Peyer's patch (tissue), 4 donors: ENCODE data around the gene MAEL. TPM values are rescaled to one million over a fixed set of nuclear protein-coding genes. Genes with fewer than 3 reads are reported as not detected.

Source experiments
- DNase-seq, 3 donors: peaks; one replicate each; pipeline ENCODE4 v3.0.0-alpha.2; 2017 to 2019
- H3K27ac ChIP-seq, 4 donors: fragments of 200-600 bp; sonication (generic); one replicate each; pipeline ENCODE4 v1.5.1; 2016 to 2019
- H3K27me3 ChIP-seq, 2 donors: fragments of 200-600 bp; sonication (generic); one replicate each; pipeline ENCODE4 v1.5.1; 2019
- H3K36me3 ChIP-seq, 3 donors: fragments of 200-600 bp; sonication (generic); one replicate each; pipeline ENCODE4 v1.5.1; 2016 to 2019
- H3K4me1 ChIP-seq, 4 donors: fragments of 200-600 bp; sonication (generic); one replicate each; pipeline ENCODE4 v1.5.1; 2016 to 2019
- H3K4me3 ChIP-seq, 4 donors: fragments of 200-600 bp; sonication (generic); 1 replicate in 3 of 4; 2 replicates in 1 of 4; pipeline ENCODE4 v1.5.1; 2016 to 2019; ENCODE audit warnings: mild to moderate bottlenecking in 1 of 4
- H3K9me3 ChIP-seq, 4 donors: fragments of 200-600 bp; sonication (generic); one replicate each; pipeline ENCODE4 v1.5.1; 2016 to 2019; ENCODE audit warnings: mild to moderate bottlenecking in 1 of 4
- POLR2A ChIP-seq, 2 donors: fragments of 450-650 bp; IDR thresholded peaks; one replicate each; pipeline ENCODE4 v1.5.1; 2017; ENCODE audit warnings: antibody characterized with exemption in 2 of 2, mild to moderate bottlenecking in 2 of 2, moderate library complexity in 2 of 2
- small RNA-seq, 2 donors: library from RNA; depleted of rRNA; stranded (forward); fragments of <200 nt; gene quantifications; one replicate each; pipeline ENCODE3, GENCODE V24; 2016
- total RNA-seq, 4 donors: library from RNA; depleted of rRNA; stranded (reverse); fragments of >200 nt; gene quantifications; one replicate each; pipeline ENCODE4 v1.1.0, GENCODE V29; 2016
- TF ChIP-seq, protein P1 (sequence below), 6 experiments: fragments of 450-650 bp in 4 of 6; fragments of 200-600 bp in 2 of 6; sonication (generic) in 1 of 6; IDR thresholded peaks; one replicate each; pipeline ENCODE4 v1.5.1; 2017 to 2019; ENCODE audit warnings: antibody characterized with exemption in 6 of 6, mild to moderate bottlenecking in 3 of 6, moderate library complexity in 1 of 6

Gene MAEL
- total RNA-seq, 4 donors from 2014 or later, result not detected

- DNase-seq, result peak in 2 of 3 donors; percentile 69 to 70
- Histone ChIP-seq H3K27me3 (no peaks in the 10 kb centered on the region), H3K36me3 (peaks cover 0 to 34% (median 0%) of the 10 kb centered on the region in 3 donors), H3K4me1 (peaks cover 0 to 14% (median 3%) of the 10 kb centered on the region in 4 donors), H3K4me3 (no peak overlapping the region), H3K9me3 (no peaks in the 10 kb centered on the region), H3K27ac (peak overlapping the region in 1 of 4 donors; percentile 60)
- TF ChIP-seq POLR2A (IDR thresholded peaks at IDR 0.05), result no peak
- TF ChIP-seq, protein P1, sequence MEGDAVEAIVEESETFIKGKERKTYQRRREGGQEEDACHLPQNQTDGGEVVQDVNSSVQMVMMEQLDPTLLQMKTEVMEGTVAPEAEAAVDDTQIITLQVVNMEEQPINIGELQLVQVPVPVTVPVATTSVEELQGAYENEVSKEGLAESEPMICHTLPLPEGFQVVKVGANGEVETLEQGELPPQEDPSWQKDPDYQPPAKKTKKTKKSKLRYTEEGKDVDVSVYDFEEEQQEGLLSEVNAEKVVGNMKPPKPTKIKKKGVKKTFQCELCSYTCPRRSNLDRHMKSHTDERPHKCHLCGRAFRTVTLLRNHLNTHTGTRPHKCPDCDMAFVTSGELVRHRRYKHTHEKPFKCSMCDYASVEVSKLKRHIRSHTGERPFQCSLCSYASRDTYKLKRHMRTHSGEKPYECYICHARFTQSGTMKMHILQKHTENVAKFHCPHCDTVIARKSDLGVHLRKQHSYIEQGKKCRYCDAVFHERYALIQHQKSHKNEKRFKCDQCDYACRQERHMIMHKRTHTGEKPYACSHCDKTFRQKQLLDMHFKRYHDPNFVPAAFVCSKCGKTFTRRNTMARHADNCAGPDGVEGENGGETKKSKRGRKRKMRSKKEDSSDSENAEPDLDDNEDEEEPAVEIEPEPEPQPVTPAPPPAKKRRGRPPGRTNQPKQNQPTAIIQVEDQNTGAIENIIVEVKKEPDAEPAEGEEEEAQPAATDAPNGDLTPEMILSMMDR (IDR thresholded peaks at IDR 0.05), result no peak
Measured at GRCh38 chr1:167065471-167065870, 76.4 kb downstream of the MAEL start.

GRCh38 chr1:167066333-167067122 lies 77.4 kb downstream of the MAEL start:
- Histone ChIP-seq H3K4me1 (peaks cover 0 to 14% (median 3%) of the 10 kb centered on the region in 4 donors), H3K9me3 (no peaks in the 10 kb centered on the region), H3K36me3 (peaks cover 0 to 35% (median 0%) of the 10 kb centered on the region in 3 donors), H3K4me3 (peak overlapping the region in 1 of 4 donors; percentile 24), H3K27ac (peak overlapping the region in 2 of 4 donors; percentile 44 to 60), H3K27me3 (no peaks in the 10 kb centered on the region)
- DNase-seq, result peak; percentile 72 to 88 (median 87)
- TF ChIP-seq POLR2A (IDR thresholded peaks at IDR 0.05), result no peak
- TF ChIP-seq, protein P1 (IDR thresholded peaks at IDR 0.05), result peak; percentile 48 to 98 (median 92)

DNA sequence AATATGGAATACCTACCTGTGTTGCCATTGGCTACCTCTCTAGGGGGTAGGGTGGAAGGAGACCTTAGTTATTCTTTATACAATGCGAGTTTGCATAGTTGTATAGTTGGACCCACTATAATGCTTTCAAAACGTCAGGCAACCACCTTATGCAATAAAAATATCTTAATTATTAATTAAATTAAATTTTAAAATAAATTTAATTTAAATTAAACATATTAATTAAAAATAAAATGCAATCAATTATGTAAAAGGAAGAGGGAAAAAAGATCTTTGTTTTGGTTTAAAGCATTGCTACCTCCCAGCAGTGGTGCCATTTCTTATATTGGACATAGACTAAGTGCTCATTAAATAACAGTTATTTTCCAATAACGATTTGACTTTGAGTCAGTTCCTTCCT lies 78.8 kb downstream of the MAEL start:
- peaks cover 0 to 31% (median 0%) of the 10 kb centered on the region in 3 donors for H3K36me3 ChIP-seq
- H3K27me3 ChIP-seq, result no peaks in the 10 kb centered on the region
- no peaks in the 10 kb centered on the region for H3K9me3 ChIP-seq
- DNase-seq, result no peak
- no peak overlapping the region for H3K4me3 ChIP-seq
- no peak for TF ChIP-seq POLR2A (IDR thresholded peaks at IDR 0.05)
- TF ChIP-seq, protein P1 (IDR thresholded peaks at IDR 0.05), result no peak
- peaks cover 0 to 14% (median 3%) of the 10 kb centered on the region in 4 donors for H3K4me1 ChIP-seq
- H3K27ac ChIP-seq, result no peak overlapping the region

GRCh38 chr1:167068761-167069160 lies 79.7 kb downstream of the MAEL start:
- no peaks in the 10 kb centered on the region for H3K27me3 ChIP-seq
- H3K4me3 ChIP-seq, result no peak overlapping the region
- no peak for TF ChIP-seq POLR2A (IDR thresholded peaks at IDR 0.05)
- TF ChIP-seq, protein P1 (IDR thresholded peaks at IDR 0.05), result no peak
- peaks cover 0 to 14% (median 3%) of the 10 kb centered on the region in 4 donors for H3K4me1 ChIP-seq
- no peak overlapping the region for H3K27ac ChIP-seq
- H3K36me3 ChIP-seq, result peaks cover 0 to 23% (median 0%) of the 10 kb centered on the region in 3 donors
- no peaks in the 10 kb centered on the region for H3K9me3 ChIP-seq
- no peak for DNase-seq

DNA sequence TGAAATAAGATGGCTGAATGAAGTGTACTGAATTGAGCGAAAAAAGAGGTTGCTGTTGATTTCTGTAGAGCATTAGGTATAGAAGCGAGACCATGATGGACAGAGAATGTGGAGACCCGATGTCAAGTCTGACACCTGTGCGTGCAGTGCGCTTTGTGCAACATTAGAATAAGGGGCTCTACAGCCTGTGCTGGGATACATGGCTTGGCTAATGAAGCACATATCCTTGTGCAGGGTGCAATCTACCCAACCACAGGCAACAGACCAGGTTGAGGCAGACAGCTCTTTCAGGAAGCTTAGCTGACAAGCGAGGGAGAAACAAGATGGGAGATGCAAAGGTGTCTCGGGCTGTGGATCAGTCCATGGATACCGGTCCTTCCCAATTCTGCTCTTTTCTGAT lies 82.2 kb downstream of the MAEL start:
- TF ChIP-seq, protein P1 (IDR thresholded peaks at IDR 0.05), result no peak
- no peak for TF ChIP-seq POLR2A (IDR thresholded peaks at IDR 0.05)
- Histone ChIP-seq H3K36me3 (peaks cover 0 to 18% (median 0%) of the 10 kb centered on the region in 3 donors), H3K27me3 (no peaks in the 10 kb centered on the region), H3K27ac (no peak overlapping the region), H3K4me1 (peaks cover 0 to 10% (median 3%) of the 10 kb centered on the region in 4 donors), H3K4me3 (no peak overlapping the region), H3K9me3 (no peaks in the 10 kb centered on the region)
- no peak for DNase-seq

Small RNA genes lying within 50 kb of the gene (small RNA-seq; reads per million reads assigned to genes)
- 3.5 to 13.4 reads per million in 2 donors for gene RNA5SP65

Other genes starting within 250 kb of the MAEL start
- gene POGK, start 149.8 kb upstream of the MAEL start, total RNA-seq, result 10 to 100 TPM; 14.7 to 40.4 (median 25.0) TPM
- 10 to 100 TPM in 1 of 4 donors, 1 to 10 TPM in 3; 6.6 to 13.5 (median 8.4) TPM for gene TADA1, start 113.0 kb upstream of the MAEL start, total RNA-seq
- gene ILDR2, start 13.7 kb upstream of the MAEL start, total RNA-seq, result 1 to 10 TPM in 3 of 4 donors, under 1 TPM in 1; 0.67 to 2.1 (median 1.6) TPM
- gene GPA33, start 101.1 kb downstream of the MAEL start, total RNA-seq, result 100 to 1,000 TPM in 3 of 4 donors, 10 to 100 TPM in 1; 15.7 to 397 (median 317) TPM
- not detected for gene STYXL2, start 104.8 kb downstream of the MAEL start, total RNA-seq
- 10 to 100 TPM; 11.5 to 23.1 (median 17.0) TPM for gene POU2F1, start 231.6 kb downstream of the MAEL start, total RNA-seq